AG04449 (cell line): ENCODE data around the gene FAM53B.

Source experiments
- CTCF ChIA-PET: fragments of 350-600 bp; formaldehyde crosslinking; extraction: SDS; loops from one replicate; lab custom pipeline; 2021; ENCODE audit warnings: antibody characterized with exemption; lab: Yijun Ruan, JAX
- POLR2A ChIA-PET: fragments of 400-600, 350-600 bp; formaldehyde crosslinking; extraction: SDS; loops from one replicate; lab custom pipeline; 2020; ENCODE audit warnings: antibody characterized with exemption, inconsistent platforms; lab: Yijun Ruan, JAX
- DNase-seq: peaks from one replicate; pipeline ENCODE4 v3.0.0-alpha.2; 2010; ENCODE audit warnings: low read depth, low spot score
- H3K4me3 ChIP-seq: 2 replicates; pipeline ENCODE4 v1.5.1; 2011; ENCODE audit warnings: low read depth, mild to moderate bottlenecking, control low read depth, low read length
- TF ChIP-seq, protein P1 (sequence below): IDR thresholded peaks from one replicate; pipeline ENCODE4 v1.5.1; 2011; ENCODE audit warnings: mild to moderate bottlenecking, moderate library complexity, low read length, control low read depth, inconsistent platforms; ENCODE audit not compliant: insufficient read depth; ENCODE audit errors: missing control alignments

FAM53B gene

GRCh38 chr10:124637091-124637700 is 107.0 kb downstream of the FAM53B start:
- DNase-seq = no peak
- TF ChIP-seq, protein P1, sequence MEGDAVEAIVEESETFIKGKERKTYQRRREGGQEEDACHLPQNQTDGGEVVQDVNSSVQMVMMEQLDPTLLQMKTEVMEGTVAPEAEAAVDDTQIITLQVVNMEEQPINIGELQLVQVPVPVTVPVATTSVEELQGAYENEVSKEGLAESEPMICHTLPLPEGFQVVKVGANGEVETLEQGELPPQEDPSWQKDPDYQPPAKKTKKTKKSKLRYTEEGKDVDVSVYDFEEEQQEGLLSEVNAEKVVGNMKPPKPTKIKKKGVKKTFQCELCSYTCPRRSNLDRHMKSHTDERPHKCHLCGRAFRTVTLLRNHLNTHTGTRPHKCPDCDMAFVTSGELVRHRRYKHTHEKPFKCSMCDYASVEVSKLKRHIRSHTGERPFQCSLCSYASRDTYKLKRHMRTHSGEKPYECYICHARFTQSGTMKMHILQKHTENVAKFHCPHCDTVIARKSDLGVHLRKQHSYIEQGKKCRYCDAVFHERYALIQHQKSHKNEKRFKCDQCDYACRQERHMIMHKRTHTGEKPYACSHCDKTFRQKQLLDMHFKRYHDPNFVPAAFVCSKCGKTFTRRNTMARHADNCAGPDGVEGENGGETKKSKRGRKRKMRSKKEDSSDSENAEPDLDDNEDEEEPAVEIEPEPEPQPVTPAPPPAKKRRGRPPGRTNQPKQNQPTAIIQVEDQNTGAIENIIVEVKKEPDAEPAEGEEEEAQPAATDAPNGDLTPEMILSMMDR = no peak
- ChIA-PET POLR2A (no interaction called here), CTCF (no interaction called here)
- no peak overlapping the region for H3K4me3 ChIP-seq

- CTCF ChIA-PET = no interaction called here
- DNase-seq = no peak
Observed at GRCh38 chr10:124636271-124636995, 107.7 kb downstream of the FAM53B start.

GRCh38 chr10:124632566-124632965 is 111.6 kb downstream of the FAM53B start:
- CTCF ChIA-PET = interaction anchor here (1.0 to 4.2 kb wide), 2 partner anchors 16 to 109 kb away, joined by 4 to 18 read pairs; no protein-coding TSS in a partner anchor
- no peak for DNase-seq
- no peak overlapping the region for H3K4me3 ChIP-seq
- POLR2A ChIA-PET = no interaction called here
- TF ChIP-seq, protein P1 = no peak

More at GRCh38 chr10:124636271-124636995, 107.7 kb downstream of the FAM53B start:
- POLR2A ChIA-PET = no interaction called here
- H3K4me3 ChIP-seq = no peak overlapping the region
- TF ChIP-seq, protein P1 = no peak

DNA sequence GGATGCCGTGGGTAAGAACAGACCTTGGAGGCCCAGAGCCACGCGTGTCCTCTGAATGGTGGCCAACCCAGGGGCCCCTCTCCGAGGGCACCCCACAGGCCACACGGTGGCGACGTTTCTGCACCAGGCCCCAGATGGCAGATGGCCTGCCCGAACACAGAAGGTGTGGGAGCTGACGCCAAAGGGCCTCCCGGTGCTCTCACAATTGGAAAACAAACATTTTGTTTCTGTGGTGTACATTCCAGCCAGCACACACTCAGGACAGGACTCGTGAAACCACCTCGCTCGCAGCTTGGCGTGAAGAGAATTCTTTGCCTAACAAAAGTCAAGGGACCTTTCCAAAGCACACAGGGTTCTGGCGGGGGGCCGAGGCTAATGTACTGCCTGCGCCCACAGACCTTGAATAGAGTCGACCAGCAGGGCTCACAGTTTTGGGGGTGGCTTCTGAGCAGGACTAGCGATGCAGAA is 112.1 kb downstream of the FAM53B start:
- POLR2A ChIA-PET = no interaction called here
- TF ChIP-seq, protein P1 = peak; percentile 19
- H3K4me3 ChIP-seq = no peak overlapping the region
- CTCF ChIA-PET = interaction anchor here (1.0 to 4.2 kb wide), 2 partner anchors 16 to 110 kb away, joined by 4 to 18 read pairs; no protein-coding TSS in a partner anchor
- no peak for DNase-seq

GRCh38 chr10:124630551-124630950 is 113.6 kb downstream of the FAM53B start:
- POLR2A ChIA-PET = no interaction called here
- DNase-seq = no peak
- TF ChIP-seq, protein P1 = no peak
- no peak overlapping the region for H3K4me3 ChIP-seq
- CTCF ChIA-PET = interaction anchor here (4.2 kb wide), 1 partner anchor 111 kb away, joined by 18 read pairs; no protein-coding TSS in a partner anchor

DNA sequence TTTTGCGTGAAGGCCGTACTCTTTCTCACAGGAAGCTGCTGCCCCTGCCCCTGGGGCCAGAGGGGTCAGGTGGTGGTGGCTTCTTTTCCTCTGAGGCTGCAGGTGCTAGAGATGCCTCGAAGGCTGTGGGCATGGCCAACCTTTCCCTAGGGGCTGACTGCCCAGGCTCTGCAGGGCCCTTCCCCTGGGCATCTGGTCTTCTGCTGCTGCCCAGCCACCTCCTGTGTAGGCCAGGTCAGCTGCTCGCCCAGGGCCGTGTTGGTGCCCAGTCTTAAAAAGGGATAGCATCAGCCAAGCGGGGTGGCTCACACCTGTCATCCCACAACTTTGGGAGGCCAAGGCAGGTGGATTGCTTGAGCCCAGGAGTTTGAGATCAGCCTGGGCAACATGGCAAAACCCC is 114.3 kb downstream of the FAM53B start:
- POLR2A ChIA-PET = no interaction called here
- no peak for DNase-seq
- no peak overlapping the region for H3K4me3 ChIP-seq
- CTCF ChIA-PET = interaction anchor here (4.2 kb wide), 1 partner anchor 112 kb away, joined by 18 read pairs; no protein-coding TSS in a partner anchor
- TF ChIP-seq, protein P1 = no peak
